ENCODE measurements around the gene SIK3. TPM values are rescaled to one million over a fixed set of nuclear protein-coding genes. Genes with fewer than 3 reads are reported as not detected.

Gene SIK3
- polyA plus RNA-seq, 1 of the 3 experiments (the other 2 are of a cell fraction) = 5.1 TPM

DNA sequence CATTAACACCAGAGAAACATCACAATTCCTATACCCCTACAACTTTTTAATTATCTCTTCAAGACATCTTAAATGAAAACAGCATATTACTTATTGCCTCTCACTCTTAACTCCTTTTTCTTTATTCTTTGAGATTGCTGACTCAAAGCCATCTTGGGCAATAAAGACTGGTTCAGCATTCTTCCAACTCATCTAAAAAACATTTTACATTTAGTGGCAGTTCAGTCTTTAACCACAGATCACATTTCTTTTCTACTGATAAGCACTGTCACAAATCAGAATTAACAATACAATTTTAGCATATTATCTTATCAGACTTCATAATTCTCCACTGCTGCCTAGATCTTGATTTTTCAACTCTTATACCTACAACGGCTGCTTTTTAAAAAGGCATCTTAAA, 34.0 kb downstream of the SIK3 start:
- TF ChIP-seq, protein P1, sequence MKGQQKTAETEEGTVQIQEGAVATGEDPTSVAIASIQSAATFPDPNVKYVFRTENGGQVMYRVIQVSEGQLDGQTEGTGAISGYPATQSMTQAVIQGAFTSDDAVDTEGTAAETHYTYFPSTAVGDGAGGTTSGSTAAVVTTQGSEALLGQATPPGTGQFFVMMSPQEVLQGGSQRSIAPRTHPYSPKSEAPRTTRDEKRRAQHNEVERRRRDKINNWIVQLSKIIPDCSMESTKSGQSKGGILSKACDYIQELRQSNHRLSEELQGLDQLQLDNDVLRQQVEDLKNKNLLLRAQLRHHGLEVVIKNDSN (IDR thresholded peaks at IDR 0.05; ENCODE audit: borderline replicate concordance, low read depth) = no peak
- TF ChIP-seq GABPA (IDR thresholded peaks at IDR 0.05; ENCODE audit: low read depth) (no peak), FOSL2 (IDR thresholded peaks at IDR 0.05; ENCODE audit: borderline replicate concordance, low read depth) (peak; percentile 33), JUND (IDR thresholded peaks at IDR 0.05) (peak; percentile 54), FOXJ3 (CRISPR knock-in tag; IDR thresholded peaks at IDR 0.05) (no peak), RAD21 (IDR thresholded peaks at IDR 0.05; ENCODE audit: low read length) (no peak), TCF12 (IDR thresholded peaks at IDR 0.05) (peak; percentile 36; the same call in 1 of the 2 replicates), EZH2phosphoT487 (IDR thresholded peaks at IDR 0.05; ENCODE audit: borderline replicate concordance, low read depth) (no peak), RFX5 (IDR thresholded peaks at IDR 0.05; ENCODE audit: low read length) (no peak), NFIC (IDR thresholded peaks at IDR 0.05; ENCODE audit: borderline replicate concordance) (0 out of 2 replicates have a peak, but pooled peaks have one; percentile 8), MEF2A (IDR thresholded peaks at IDR 0.05; ENCODE audit: borderline replicate concordance, low read depth) (no peak)
- TF ChIP-seq, protein P2, sequence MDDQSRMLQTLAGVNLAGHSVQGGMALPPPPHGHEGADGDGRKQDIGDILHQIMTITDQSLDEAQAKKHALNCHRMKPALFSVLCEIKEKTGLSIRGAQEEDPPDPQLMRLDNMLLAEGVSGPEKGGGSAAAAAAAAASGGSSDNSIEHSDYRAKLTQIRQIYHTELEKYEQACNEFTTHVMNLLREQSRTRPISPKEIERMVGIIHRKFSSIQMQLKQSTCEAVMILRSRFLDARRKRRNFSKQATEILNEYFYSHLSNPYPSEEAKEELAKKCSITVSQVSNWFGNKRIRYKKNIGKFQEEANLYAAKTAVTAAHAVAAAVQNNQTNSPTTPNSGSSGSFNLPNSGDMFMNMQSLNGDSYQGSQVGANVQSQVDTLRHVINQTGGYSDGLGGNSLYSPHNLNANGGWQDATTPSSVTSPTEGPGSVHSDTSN (IDR thresholded peaks at IDR 0.05) = peak; percentile 60
- H3K36me3 ChIP-seq (replicated peaks in 1 of 2; ENCODE audit: control insufficient read depth in 1 of 2, insufficient read depth in 2 of 2, low read length in 1 of 2) = no peaks in the 10 kb centered on the region
- no peaks in the 10 kb centered on the region for H3K9me2 ChIP-seq
- 35% methylated on average over 1 of the region's 1 CpG for WGBS (ENCODE audit: low lambda C conversion rate)
- no peak overlapping the region for H3K4me3 ChIP-seq (ENCODE audit: low read depth in 2 of 2, low read length in 1 of 2)
- ChIA-PET CTCF (no interaction called here), POLR2A (no interaction called here)
- DNase-seq = no peak
- H3K4me1 ChIP-seq (ENCODE audit: control insufficient read depth in 1 of 2, insufficient read depth in 2 of 2, low read depth in 1 of 2, low read length in 1 of 2) = peaks cover 3 to 23% of the 10 kb centered on the region in 2 experiments; a peak in 3 of 4 replicates
- no peaks in the 10 kb centered on the region for H3K27me3 ChIP-seq (ENCODE audit: insufficient read depth)
- peak overlapping the region in 1 of 2 experiments; percentile 42; a peak in 2 of 4 replicates for H3K27ac ChIP-seq (ENCODE audit: low read depth in 2 of 2, low read length in 1 of 2)
- H3K4me2 ChIP-seq = no peak overlapping the region
- H3K79me2 ChIP-seq (ENCODE audit: insufficient read depth) = peaks cover 21% of the 10 kb centered on the region
- peaks cover 13% of the 10 kb centered on the region; the same call in 1 of the 2 replicates for H4K20me1 ChIP-seq (ENCODE audit: insufficient read depth)
- no peak overlapping the region for H3K9ac ChIP-seq
- H3K9me3 ChIP-seq = no peaks in the 10 kb centered on the region
- peaks cover 15% of the 10 kb centered on the region for H3F3A ChIP-seq (replicated peaks; ENCODE audit: insufficient read depth)
- no peak overlapping the region for H2AFZ ChIP-seq (ENCODE audit: low read depth)

DNA sequence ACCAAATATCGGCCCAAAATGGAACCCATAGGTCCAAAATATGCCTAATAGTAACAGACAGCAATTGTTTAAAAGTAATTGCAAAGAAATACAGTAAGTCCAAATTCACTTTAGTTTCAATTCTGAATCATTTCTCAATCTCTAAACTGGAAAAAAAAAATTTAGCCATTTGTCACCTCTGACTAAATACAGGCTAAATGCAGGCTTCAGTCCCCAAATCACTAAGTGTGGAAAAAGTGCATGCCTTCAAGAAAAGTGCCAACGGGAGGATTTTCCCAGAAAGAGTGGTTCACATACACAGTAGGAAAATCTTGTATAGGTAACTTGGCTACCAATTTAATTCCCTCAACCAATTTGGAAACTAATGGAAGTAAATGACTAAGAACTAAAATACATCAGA, 35.7 kb downstream of the SIK3 start:
- WGBS (ENCODE audit: low lambda C conversion rate) = 97% methylated on average over 2 of the region's 2 CpGs

More for the DNA sequence above, 35.7 kb downstream of the SIK3 start:
- ChIA-PET POLR2A (no interaction called here), CTCF (interaction anchor here (0.6 kb wide), 1 partner anchor 53 kb away, joined by 3 read pairs; no protein-coding TSS in a partner anchor)
- H3K4me3 ChIP-seq (ENCODE audit: low read depth in 2 of 2, low read length in 1 of 2) = no peak overlapping the region
- peaks cover 9 to 39% of the 10 kb centered on the region in 2 experiments; a peak in 3 of 4 replicates for H3K4me1 ChIP-seq (ENCODE audit: control insufficient read depth in 1 of 2, insufficient read depth in 2 of 2, low read depth in 1 of 2, low read length in 1 of 2)
- H2AFZ ChIP-seq (ENCODE audit: low read depth) = no peak overlapping the region
- H3K9me2 ChIP-seq = no peaks in the 10 kb centered on the region
- peaks cover 13% of the 10 kb centered on the region; the same call in 1 of the 2 replicates for H4K20me1 ChIP-seq (ENCODE audit: insufficient read depth)
- DNase-seq = no peak
- H3K27me3 ChIP-seq (ENCODE audit: insufficient read depth) = no peaks in the 10 kb centered on the region
- H3K4me2 ChIP-seq = no peak overlapping the region
- H3K27ac ChIP-seq (ENCODE audit: low read depth in 2 of 2, low read length in 1 of 2) = no peak overlapping the region
- peaks cover 17% of the 10 kb centered on the region for H3K79me2 ChIP-seq (ENCODE audit: insufficient read depth)
- no peaks in the 10 kb centered on the region for H3K36me3 ChIP-seq (replicated peaks in 1 of 2; ENCODE audit: control insufficient read depth in 1 of 2, insufficient read depth in 2 of 2, low read length in 1 of 2)
- H3F3A ChIP-seq (replicated peaks; ENCODE audit: insufficient read depth) = peaks cover 21% of the 10 kb centered on the region
- no peak overlapping the region for H3K9ac ChIP-seq
- no peaks in the 10 kb centered on the region for H3K9me3 ChIP-seq
- no peak for TF ChIP-seq GABPA (IDR thresholded peaks at IDR 0.05; ENCODE audit: low read depth)
- no peak for TF ChIP-seq RCOR1 (IDR thresholded peaks at IDR 0.05; ENCODE audit: low read length)
- TF ChIP-seq, protein P3, sequence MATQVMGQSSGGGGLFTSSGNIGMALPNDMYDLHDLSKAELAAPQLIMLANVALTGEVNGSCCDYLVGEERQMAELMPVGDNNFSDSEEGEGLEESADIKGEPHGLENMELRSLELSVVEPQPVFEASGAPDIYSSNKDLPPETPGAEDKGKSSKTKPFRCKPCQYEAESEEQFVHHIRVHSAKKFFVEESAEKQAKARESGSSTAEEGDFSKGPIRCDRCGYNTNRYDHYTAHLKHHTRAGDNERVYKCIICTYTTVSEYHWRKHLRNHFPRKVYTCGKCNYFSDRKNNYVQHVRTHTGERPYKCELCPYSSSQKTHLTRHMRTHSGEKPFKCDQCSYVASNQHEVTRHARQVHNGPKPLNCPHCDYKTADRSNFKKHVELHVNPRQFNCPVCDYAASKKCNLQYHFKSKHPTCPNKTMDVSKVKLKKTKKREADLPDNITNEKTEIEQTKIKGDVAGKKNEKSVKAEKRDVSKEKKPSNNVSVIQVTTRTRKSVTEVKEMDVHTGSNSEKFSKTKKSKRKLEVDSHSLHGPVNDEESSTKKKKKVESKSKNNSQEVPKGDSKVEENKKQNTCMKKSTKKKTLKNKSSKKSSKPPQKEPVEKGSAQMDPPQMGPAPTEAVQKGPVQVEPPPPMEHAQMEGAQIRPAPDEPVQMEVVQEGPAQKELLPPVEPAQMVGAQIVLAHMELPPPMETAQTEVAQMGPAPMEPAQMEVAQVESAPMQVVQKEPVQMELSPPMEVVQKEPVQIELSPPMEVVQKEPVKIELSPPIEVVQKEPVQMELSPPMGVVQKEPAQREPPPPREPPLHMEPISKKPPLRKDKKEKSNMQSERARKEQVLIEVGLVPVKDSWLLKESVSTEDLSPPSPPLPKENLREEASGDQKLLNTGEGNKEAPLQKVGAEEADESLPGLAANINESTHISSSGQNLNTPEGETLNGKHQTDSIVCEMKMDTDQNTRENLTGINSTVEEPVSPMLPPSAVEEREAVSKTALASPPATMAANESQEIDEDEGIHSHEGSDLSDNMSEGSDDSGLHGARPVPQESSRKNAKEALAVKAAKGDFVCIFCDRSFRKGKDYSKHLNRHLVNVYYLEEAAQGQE (IDR thresholded peaks at IDR 0.05; ENCODE audit: low read depth, low read length) = no peak
- no peak for TF ChIP-seq NFIC (IDR thresholded peaks at IDR 0.05; ENCODE audit: borderline replicate concordance)
- TF ChIP-seq, protein P4, sequence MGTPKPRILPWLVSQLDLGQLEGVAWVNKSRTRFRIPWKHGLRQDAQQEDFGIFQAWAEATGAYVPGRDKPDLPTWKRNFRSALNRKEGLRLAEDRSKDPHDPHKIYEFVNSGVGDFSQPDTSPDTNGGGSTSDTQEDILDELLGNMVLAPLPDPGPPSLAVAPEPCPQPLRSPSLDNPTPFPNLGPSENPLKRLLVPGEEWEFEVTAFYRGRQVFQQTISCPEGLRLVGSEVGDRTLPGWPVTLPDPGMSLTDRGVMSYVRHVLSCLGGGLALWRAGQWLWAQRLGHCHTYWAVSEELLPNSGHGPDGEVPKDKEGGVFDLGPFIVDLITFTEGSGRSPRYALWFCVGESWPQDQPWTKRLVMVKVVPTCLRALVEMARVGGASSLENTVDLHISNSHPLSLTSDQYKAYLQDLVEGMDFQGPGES (IDR thresholded peaks at IDR 0.05; ENCODE audit: low read depth, low read length) = no peak
- TF ChIP-seq TAF1 (IDR thresholded peaks at IDR 0.05; ENCODE audit: borderline replicate concordance, low read depth, low read length) = no peak
- TF ChIP-seq SMC3 (IDR thresholded peaks at IDR 0.05; ENCODE audit: low read depth, low read length) = no peak
